Posterior cingulate gyrus (tissue), 11 donors: ENCODE measurements around the gene TRAPPC10.
A peak's percentile ranks its signal among the peaks of the same experiment; 100 is the strongest.
"Not testable (repeated sequence)": the region's sequence is repeated elsewhere in the genome, so short reads cannot be mapped to it uniquely, and the experiment has no call there.

ENCODE experiments used
- DNase-seq, 10 donors: peaks; one replicate each; pipeline versions ENCODE4 v3.0.0 to v3.0.0-alpha.2; 2020 to 2021; ENCODE audit warnings: mixed read lengths in 3 of 10
- intact Hi-C: fragments of 100-400 bp; cut with DNase I; formaldehyde crosslinking; loops from one replicate; pipeline ENCODE4 v1.15.1; 2023

Gene TRAPPC10

GRCh38 chr21:44082648-44083440, 70.7 kb downstream of the TRAPPC10 start:
- intact Hi-C loops, result no loop called here
- DNase-seq, result peak in 3 of 10 donors; percentile 10 to 40 (median 15)

GRCh38 chr21:44083631-44084291, 71.7 kb downstream of the TRAPPC10 start:
- intact Hi-C loops, result no loop called here
- peak in 4 of 10 donors; percentile 17 to 74 (median 48) for DNase-seq

- peak in 3 of 10 donors; percentile 15 to 52 (median 17) for DNase-seq
- intact Hi-C loops, result no loop called here
Measured at GRCh38 chr21:44084496-44085241, 72.6 kb downstream of the TRAPPC10 start.

- intact Hi-C loops, result no loop called here
- peak; percentile 52 to 95 (median 71) for DNase-seq
Measured at GRCh38 chr21:44085491-44086321, 73.6 kb downstream of the TRAPPC10 start.

GRCh38 chr21:44086636-44087425, 74.7 kb downstream of the TRAPPC10 start:
- intact Hi-C loops, result no loop called here
- DNase-seq, result peak in 4 of 10 donors; percentile 11 to 83 (median 60)

- intact Hi-C loops, result no loop called here
- DNase-seq, result peak in 4 of 10 donors; percentile 12 to 69 (median 48)
Measured at GRCh38 chr21:44087426-44088400, 75.6 kb downstream of the TRAPPC10 start.

- intact Hi-C loops, result no loop called here
Measured at GRCh38 chr21:44088401-44088780, 76.3 kb downstream of the TRAPPC10 start.

GRCh38 chr21:44089001-44089911, 77.1 kb downstream of the TRAPPC10 start:
- intact Hi-C loops, result no loop called here
- peak in 2 of 10 donors; percentile 4 to 34 for DNase-seq

More at GRCh38 chr21:44088401-44088780, 76.3 kb downstream of the TRAPPC10 start:
- peak in 1 of 10 donors; percentile 5 for DNase-seq

- intact Hi-C loops, result no loop called here
- peak in 2 of 10 donors; percentile 7 to 62 for DNase-seq
Measured at GRCh38 chr21:44090325-44090724, 78.2 kb downstream of the TRAPPC10 start.

- intact Hi-C loops, result no loop called here
- DNase-seq, result peak in 4 of 10 donors; percentile 51 to 85 (median 72)
Measured at GRCh38 chr21:44092211-44092610, 80.1 kb downstream of the TRAPPC10 start.

GRCh38 chr21:44093761-44094160, 81.7 kb downstream of the TRAPPC10 start:
- intact Hi-C loops, result no loop called here
- peak in 2 of 10 donors; percentile 8 to 70 for DNase-seq

GRCh38 chr21:44094832-44095231, 82.7 kb downstream of the TRAPPC10 start:
- intact Hi-C loops, result no loop called here
- DNase-seq, result peak in 1 of 10 donors; percentile 5

- intact Hi-C loops, DNase-seq: not testable (repeated sequence)
Measured at GRCh38 chr21:44098507-44098906, 86.4 kb downstream of the TRAPPC10 start.

GRCh38 chr21:44098964-44099363, 86.9 kb downstream of the TRAPPC10 start:
- intact Hi-C loops, result not testable (repeated sequence)

GRCh38 chr21:44107026-44107501, 95.0 kb downstream of the TRAPPC10 start, which contains the start of gene PWP2:
Gene PWP2 (plus strand): TSS chr21:44107399. CDS start chr21:44107417, 18 bp downstream.
- peak in 5 of 10 donors; percentile 4 to 87 (median 43) for DNase-seq
- intact Hi-C loops, result not testable (repeated sequence)

More at GRCh38 chr21:44098964-44099363, 86.9 kb downstream of the TRAPPC10 start:
- DNase-seq, result not testable (repeated sequence)

- DNase-seq, intact Hi-C loops: not testable (repeated sequence)
Measured at GRCh38 chr21:44107589-44107988, 95.5 kb downstream of the TRAPPC10 start.
